ENCODE results near the gene ENKD1. TPM values are rescaled to one million over a fixed set of nuclear protein-coding genes. Genes with fewer than 3 reads are reported as not detected.
"Not testable (repeated sequence)": the region's sequence is repeated elsewhere in the genome, so short reads cannot be mapped to it uniquely, and the experiment has no call there.

Gene ENKD1
- total RNA-seq, 1 donor from 2014 or later: 15.5 TPM

GRCh38 chr16:67702130-67702529 lies 35.6 kb upstream of the ENKD1 start:
- DNase-seq (ENCODE audit: low read depth) (no peak), FAIRE-seq (no peak)
- Histone ChIP-seq H3K27me3 (ENCODE audit: control insufficient read depth, insufficient read depth, low read length) (no peaks in the 10 kb centered on the region), H3K4me3 (ENCODE audit: low read depth, low read length) (no peak overlapping the region), H3K36me3 (ENCODE audit: control insufficient read depth, insufficient read depth, low read length) (no peaks in the 10 kb centered on the region)
- TF ChIP-seq CTCF (IDR thresholded peaks at IDR 0.05; ENCODE audit: insufficient read depth, low read length, severe bottlenecking): no peak

GRCh38 chr16:67701420-67701819 lies 34.9 kb upstream of the ENKD1 start:
- H3K36me3 ChIP-seq (ENCODE audit: control insufficient read depth, insufficient read depth, low read length): no peaks in the 10 kb centered on the region
- no peak overlapping the region for H3K4me3 ChIP-seq (ENCODE audit: low read depth, low read length)
- FAIRE-seq (no peak), DNase-seq (ENCODE audit: low read depth) (no peak)
- no peaks in the 10 kb centered on the region for H3K27me3 ChIP-seq (ENCODE audit: control insufficient read depth, insufficient read depth, low read length)
- no peak for TF ChIP-seq CTCF (IDR thresholded peaks at IDR 0.05; ENCODE audit: insufficient read depth, low read length, severe bottlenecking)

- Histone ChIP-seq H3K4me3 (ENCODE audit: low read depth, low read length) (no peak overlapping the region), H3K27me3 (ENCODE audit: control insufficient read depth, insufficient read depth, low read length) (no peaks in the 10 kb centered on the region), H3K36me3 (ENCODE audit: control insufficient read depth, insufficient read depth, low read length) (no peaks in the 10 kb centered on the region)
- FAIRE-seq (no peak), DNase-seq (ENCODE audit: low read depth) (no peak)
- TF ChIP-seq CTCF (IDR thresholded peaks at IDR 0.05; ENCODE audit: insufficient read depth, low read length, severe bottlenecking): no peak
Observed at GRCh38 chr16:67699265-67699664, 32.7 kb upstream of the ENKD1 start.

GRCh38 chr16:67697422-67698185 lies 31.1 kb upstream of the ENKD1 start:
- Histone ChIP-seq H3K4me3 (ENCODE audit: low read depth, low read length) (no peak overlapping the region), H3K27me3 (ENCODE audit: control insufficient read depth, insufficient read depth, low read length) (no peaks in the 10 kb centered on the region), H3K36me3 (ENCODE audit: control insufficient read depth, insufficient read depth, low read length) (no peaks in the 10 kb centered on the region)
- DNase-seq (ENCODE audit: low read depth): no peak
- TF ChIP-seq CTCF (IDR thresholded peaks at IDR 0.05; ENCODE audit: insufficient read depth, low read length, severe bottlenecking): no peak
- no peak for FAIRE-seq

- H3K27me3 ChIP-seq (ENCODE audit: control insufficient read depth, insufficient read depth, low read length): no peaks in the 10 kb centered on the region
- TF ChIP-seq CTCF (IDR thresholded peaks at IDR 0.05; ENCODE audit: insufficient read depth, low read length, severe bottlenecking): no peak
- FAIRE-seq (no peak), DNase-seq (ENCODE audit: low read depth) (no peak)
- no peaks in the 10 kb centered on the region for H3K36me3 ChIP-seq (ENCODE audit: control insufficient read depth, insufficient read depth, low read length)
- H3K4me3 ChIP-seq (ENCODE audit: low read depth, low read length): no peak overlapping the region
Observed at GRCh38 chr16:67694611-67695010, 28.1 kb upstream of the ENKD1 start.

- FAIRE-seq; DNase-seq (ENCODE audit: low read depth); H3K4me3 ChIP-seq (ENCODE audit: low read depth, low read length); H3K27me3 ChIP-seq (ENCODE audit: control insufficient read depth, insufficient read depth, low read length); H3K36me3 ChIP-seq (ENCODE audit: control insufficient read depth, insufficient read depth, low read length): not testable (repeated sequence)
Observed at GRCh38 chr16:67693517-67694285, 27.2 kb upstream of the ENKD1 start.
